Natural killer cell (primary cell): ENCODE results near the gene MRPL43. TPM values are rescaled to one million over a fixed set of nuclear protein-coding genes. Genes with fewer than 3 reads are reported as not detected.
A peak's percentile ranks its signal among the peaks of the same experiment; 100 is the strongest.

Experiments
- ATAC-seq, 3 donors: fragments of 150-1000 bp in 2 of 3; fragments of 200-7000 bp in 1 of 3; cut with Tn5 transposase; 1 replicate in 1 of 3; 2 replicates in 2 of 3; pipeline ENCODE4 v1.10.0; 2021; ENCODE audit warnings: mild to moderate bottlenecking in 2 of 3, moderate library complexity in 2 of 3
- DNase-seq, 2 donors: peaks; one replicate each; pipeline versions ENCODE4 v3.0.0 to v3.0.0-alpha.2; 2013 to 2021; ENCODE audit warnings: mixed read lengths in 1 of 2
- H3K27ac ChIP-seq: one replicate; pipeline ENCODE4 v1.5.1; 2013; ENCODE audit warnings: mild to moderate bottlenecking, low read length
- H3K27me3 ChIP-seq: one replicate; pipeline ENCODE4 v1.6.1; 2013; ENCODE audit warnings: low read length; ENCODE audit not compliant: control insufficient read depth, insufficient read depth
- H3K36me3 ChIP-seq: one replicate; pipeline ENCODE4 v1.6.1; 2013; ENCODE audit warnings: low read length; ENCODE audit not compliant: control insufficient read depth, insufficient read depth
- H3K4me1 ChIP-seq: one replicate; pipeline ENCODE4 v1.6.1; 2013; ENCODE audit warnings: low read length; ENCODE audit not compliant: control insufficient read depth, insufficient read depth
- H3K4me3 ChIP-seq: one replicate; pipeline ENCODE4 v1.5.1; 2013; ENCODE audit warnings: low read length
- H3K9me3 ChIP-seq: one replicate; pipeline ENCODE4 v1.6.1; 2013; ENCODE audit warnings: low read length; ENCODE audit not compliant: control insufficient read depth, insufficient read depth
- H3K27ac Mint-ChIP-seq, 2 donors: one replicate each; pipeline ENCODE4 v1.8.0; 2022; ENCODE audit warnings: mild to moderate bottlenecking in 2 of 2, mixed read lengths in 2 of 2, moderate library complexity in 1 of 2
- H3K27me3 Mint-ChIP-seq, 2 donors: one replicate each; pipeline ENCODE4 v1.8.0; 2022; ENCODE audit warnings: low read depth in 2 of 2, mixed read lengths in 2 of 2
- H3K36me3 Mint-ChIP-seq: one replicate; pipeline ENCODE4 v1.8.0; 2022; ENCODE audit warnings: mixed read lengths
- H3K4me1 Mint-ChIP-seq, 2 donors: one replicate each; pipeline ENCODE4 v1.8.0; 2022; ENCODE audit warnings: mixed read lengths in 2 of 2
- H3K4me3 Mint-ChIP-seq: one replicate; pipeline ENCODE4 v1.8.0; 2022; ENCODE audit warnings: mild to moderate bottlenecking, moderate library complexity, mixed read lengths
- H3K9me3 Mint-ChIP-seq, 2 donors: one replicate each; pipeline ENCODE4 v1.8.0; 2022; ENCODE audit warnings: mixed read lengths in 2 of 2
- CTCF ChIP-seq: fragments of 200-600 bp; IDR thresholded peaks from one replicate; pipeline ENCODE4 v1.8.0; 2022; ENCODE audit warnings: antibody characterized with exemption
- WGBS: methylation state at CpG from one replicate; pipeline ENCODE4 v1.1.7; 2013; ENCODE audit warnings: missing lambda C conversion rate; ENCODE audit not compliant: insufficient coverage; 5-methylcytosine and 5-hydroxymethylcytosine counted together
- intact Hi-C: fragments of 100-400 bp; cut with micrococcal nuclease; formaldehyde crosslinking; loops from one replicate; pipeline ENCODE4 v1.14.2; 2022
- total RNA-seq, 4 donors: library from RNA; stranded (reverse); fragments of 120-200 nt in 1 of 4; gene quantifications; one replicate each; pipeline versions ENCODE4 v1.2.3 to v1.2.4, GENCODE V29; 2013 to 2022

Gene MRPL43
- total RNA-seq, 3 donors from 2014 or later (not counting 1 experiment from before 2014, with no cell fraction given), result 27.2 to 42.0 (median 33.1) TPM

- TF ChIP-seq CTCF, result peak; percentile 72
- no peaks in the 10 kb centered on the region for H3K27me3 Mint-ChIP-seq
- intact Hi-C loops, result loop anchor here (1.0 kb wide), 1 partner anchor 44 kb away; no protein-coding TSS in a partner anchor
- WGBS, result 4% methylated on average over 54 of the region's 70 CpGs
- no peaks in the 10 kb centered on the region for H3K36me3 Mint-ChIP-seq
- Histone ChIP-seq H3K27me3 (no peaks in the 10 kb centered on the region), H3K9me3 (no peaks in the 10 kb centered on the region), H3K4me1 (peaks cover 14% of the 10 kb centered on the region), H3K36me3 (peaks cover 9% of the 10 kb centered on the region), H3K4me3 (peak within 1 kb of the TSS; percentile 31), H3K27ac (no peak within 1 kb of the TSS)
- DNase-seq (peak; percentile 45 to 68), ATAC-seq (peak; percentile 69 to 86 (median 83))
- peaks cover 9 to 27% of the 10 kb centered on the region in 2 donors for H3K4me1 Mint-ChIP-seq
- no peaks in the 10 kb centered on the region for H3K9me3 Mint-ChIP-seq
- H3K4me3 Mint-ChIP-seq, result peak within 1 kb of the TSS; percentile 81
- H3K27ac Mint-ChIP-seq, result peak within 1 kb of the TSS in 1 of 2 donors; percentile 48
Observed at GRCh38 chr10:100969187-100970075, 17.9 kb downstream of the MRPL43 start, which contains the start of gene SEMA4G. SEMA4G (plus strand) TSS chr10:100969504; CDS start chr10:100972913, 3,409 bp downstream.

GRCh38 chr10:100968863-100969186 is 18.5 kb downstream of the MRPL43 start:
- WGBS, result 59% methylated on average over 9 of the region's 9 CpGs
- intact Hi-C loops, result loop anchor here (1.0 kb wide), 1 partner anchor 44 kb away; no protein-coding TSS in a partner anchor
- H3K27me3 Mint-ChIP-seq, result no peaks in the 10 kb centered on the region
- Histone ChIP-seq H3K4me3 (peak overlapping the region; percentile 23), H3K4me1 (peaks cover 14% of the 10 kb centered on the region), H3K9me3 (no peaks in the 10 kb centered on the region), H3K36me3 (peaks cover 13% of the 10 kb centered on the region), H3K27me3 (no peaks in the 10 kb centered on the region), H3K27ac (no peak overlapping the region)
- no peak for DNase-seq
- peak overlapping the region in 1 of 2 donors; percentile 42 for H3K27ac Mint-ChIP-seq
- ATAC-seq, result peak in 1 of 3 donors; percentile 4
- H3K9me3 Mint-ChIP-seq, result no peaks in the 10 kb centered on the region
- H3K4me3 Mint-ChIP-seq, result peak overlapping the region; percentile 81
- no peak for TF ChIP-seq CTCF
- no peaks in the 10 kb centered on the region for H3K36me3 Mint-ChIP-seq
- peaks cover 9 to 27% of the 10 kb centered on the region in 2 donors for H3K4me1 Mint-ChIP-seq

GRCh38 chr10:100968062-100968736 is 19.1 kb downstream of the MRPL43 start:
- no peaks in the 10 kb centered on the region for H3K36me3 Mint-ChIP-seq
- no peak for TF ChIP-seq CTCF
- 94% methylated on average over 1 of the region's 2 CpGs for WGBS
- Histone ChIP-seq H3K27ac (no peak overlapping the region), H3K4me3 (no peak overlapping the region), H3K4me1 (peaks cover 14% of the 10 kb centered on the region), H3K36me3 (peaks cover 16% of the 10 kb centered on the region), H3K9me3 (no peaks in the 10 kb centered on the region), H3K27me3 (no peaks in the 10 kb centered on the region)
- H3K27me3 Mint-ChIP-seq, result no peaks in the 10 kb centered on the region
- no peak overlapping the region for H3K27ac Mint-ChIP-seq
- peaks cover 9 to 27% of the 10 kb centered on the region in 2 donors for H3K4me1 Mint-ChIP-seq
- intact Hi-C loops, result no loop called here
- ATAC-seq, result no peak
- H3K9me3 Mint-ChIP-seq, result no peaks in the 10 kb centered on the region
- peak overlapping the region; percentile 56 for H3K4me3 Mint-ChIP-seq
- no peak for DNase-seq
